GM12864 (cell line): ENCODE results near the gene TOR1A.
A peak's percentile ranks its signal among the peaks of the same experiment; 100 is the strongest.
"Not testable (repeated sequence)": the region's sequence is repeated elsewhere in the genome, so short reads cannot be mapped to it uniquely, and the experiment has no call there.

ENCODE experiments used
- DNase-seq: peaks from one replicate; pipeline ENCODE4 v3.0.0-alpha.2; 2011; ENCODE audit warnings: low read depth
- H3K4me3 ChIP-seq: 2 replicates; pipeline ENCODE4 v1.5.1; 2011; ENCODE audit warnings: mild to moderate bottlenecking, low read depth, low read length, control low read depth
- TF ChIP-seq, protein P1 (sequence below): IDR thresholded peaks from 2 replicates; pipeline ENCODE4 v1.5.1; 2011; ENCODE audit warnings: low read depth, mild to moderate bottlenecking, moderate library complexity, low read length, control low read depth, inconsistent platforms; ENCODE audit errors: missing control alignments

TOR1A gene

GRCh38 chr9:129798973-129799372, 25.0 kb downstream of the TOR1A start:
- TF ChIP-seq, protein P1, sequence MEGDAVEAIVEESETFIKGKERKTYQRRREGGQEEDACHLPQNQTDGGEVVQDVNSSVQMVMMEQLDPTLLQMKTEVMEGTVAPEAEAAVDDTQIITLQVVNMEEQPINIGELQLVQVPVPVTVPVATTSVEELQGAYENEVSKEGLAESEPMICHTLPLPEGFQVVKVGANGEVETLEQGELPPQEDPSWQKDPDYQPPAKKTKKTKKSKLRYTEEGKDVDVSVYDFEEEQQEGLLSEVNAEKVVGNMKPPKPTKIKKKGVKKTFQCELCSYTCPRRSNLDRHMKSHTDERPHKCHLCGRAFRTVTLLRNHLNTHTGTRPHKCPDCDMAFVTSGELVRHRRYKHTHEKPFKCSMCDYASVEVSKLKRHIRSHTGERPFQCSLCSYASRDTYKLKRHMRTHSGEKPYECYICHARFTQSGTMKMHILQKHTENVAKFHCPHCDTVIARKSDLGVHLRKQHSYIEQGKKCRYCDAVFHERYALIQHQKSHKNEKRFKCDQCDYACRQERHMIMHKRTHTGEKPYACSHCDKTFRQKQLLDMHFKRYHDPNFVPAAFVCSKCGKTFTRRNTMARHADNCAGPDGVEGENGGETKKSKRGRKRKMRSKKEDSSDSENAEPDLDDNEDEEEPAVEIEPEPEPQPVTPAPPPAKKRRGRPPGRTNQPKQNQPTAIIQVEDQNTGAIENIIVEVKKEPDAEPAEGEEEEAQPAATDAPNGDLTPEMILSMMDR, result no peak
- DNase-seq, result no peak
- no peak overlapping the region for H3K4me3 ChIP-seq

GRCh38 chr9:129796029-129796428, 27.9 kb downstream of the TOR1A start:
- DNase-seq, H3K4me3 ChIP-seq: not testable (repeated sequence)

- no peak overlapping the region for H3K4me3 ChIP-seq
- DNase-seq, result no peak
- TF ChIP-seq, protein P1, result no peak
These were observed 29.4 kb downstream of the TOR1A start for GRCh38 chr9:129794549-129794948.

DNA sequence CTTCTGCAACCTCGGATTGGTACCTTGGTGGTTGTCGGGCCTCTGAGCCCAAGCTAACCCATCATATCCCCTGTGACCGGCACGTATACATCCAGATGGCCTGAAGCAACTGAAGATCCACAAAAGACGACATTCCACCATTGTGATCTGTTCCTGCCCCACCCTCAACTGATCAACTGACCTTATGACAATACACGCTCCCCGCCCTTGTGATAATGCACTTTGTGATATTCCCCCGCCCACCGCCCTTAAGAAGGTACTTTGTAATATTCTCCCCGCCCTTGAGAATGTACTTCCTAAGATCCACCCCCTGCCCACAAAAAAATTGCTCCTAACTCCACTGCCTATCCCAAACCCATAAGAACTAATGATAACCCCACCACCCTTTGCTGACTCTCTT, 37.5 kb downstream of the TOR1A start:
- no peak for DNase-seq
- H3K4me3 ChIP-seq, result no peak overlapping the region
- TF ChIP-seq, protein P1, result no peak

- no peak overlapping the region for H3K4me3 ChIP-seq
- TF ChIP-seq, protein P1, result no peak
- DNase-seq, result no peak
These were observed 38.1 kb downstream of the TOR1A start for GRCh38 chr9:129785866-129786265.

DNA sequence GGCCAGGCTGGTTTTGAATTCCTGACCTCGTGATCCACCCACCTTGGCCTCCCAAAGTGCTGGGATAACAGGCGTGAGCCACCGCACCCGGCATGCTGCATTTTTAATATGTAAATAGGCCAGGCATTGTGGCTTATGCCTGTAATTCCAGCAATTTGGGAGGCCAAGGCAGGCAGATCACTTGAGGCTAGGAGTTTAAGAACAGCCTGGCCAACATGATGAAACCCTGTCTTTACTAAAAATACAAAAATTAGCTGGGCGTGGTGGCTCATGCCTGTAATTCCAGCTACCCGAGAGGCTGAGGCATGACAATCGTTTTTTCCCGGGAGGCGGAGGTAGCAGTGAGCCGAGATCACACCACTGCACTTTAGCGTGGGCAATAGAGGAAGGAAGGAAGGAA, 39.0 kb downstream of the TOR1A start:
- DNase-seq, H3K4me3 ChIP-seq: not testable (repeated sequence)

DNA sequence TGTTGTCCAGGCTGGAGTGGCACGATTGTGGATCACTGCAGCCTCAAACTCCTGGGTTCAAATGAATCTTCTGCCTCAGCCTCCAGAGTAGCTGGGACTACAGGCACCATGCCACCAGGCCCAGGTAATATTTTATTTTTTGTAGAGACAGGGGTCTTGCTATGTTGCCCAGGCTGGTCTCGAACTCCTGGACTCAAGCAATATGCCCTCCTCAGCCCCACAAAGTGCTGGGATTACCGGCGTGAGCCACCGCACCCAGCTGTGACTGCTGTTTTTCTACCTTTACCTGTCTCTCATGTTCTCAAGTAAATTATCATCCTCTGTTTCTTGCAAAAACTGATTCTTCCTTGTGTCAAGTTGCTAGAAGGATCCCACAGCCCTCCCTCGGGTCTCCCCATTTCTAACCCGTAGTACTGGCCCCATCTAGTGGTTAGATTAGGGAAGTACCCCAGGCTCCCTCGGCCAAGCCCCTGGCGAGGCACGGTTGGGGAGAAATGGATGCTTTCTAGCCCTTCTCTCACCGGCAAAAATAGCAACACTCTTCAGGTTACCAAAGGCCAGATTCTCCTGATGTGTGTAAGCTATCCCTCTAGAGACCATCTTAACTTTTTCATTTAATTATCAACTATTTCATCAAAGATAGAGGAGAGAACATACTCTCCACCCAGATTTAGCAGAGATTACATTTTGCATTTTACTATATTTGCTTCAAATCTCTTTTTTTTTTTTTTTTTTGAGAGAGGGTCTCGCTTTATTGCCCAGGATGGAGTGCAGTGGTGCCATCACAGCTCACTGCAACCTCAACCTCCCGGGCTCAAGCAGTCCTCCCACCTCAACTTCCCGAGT, 40.2 kb downstream of the TOR1A start:
- TF ChIP-seq, protein P1, result peak; percentile 89
- H3K4me3 ChIP-seq, result no peak overlapping the region
- DNase-seq, result peak; percentile 26

DNA sequence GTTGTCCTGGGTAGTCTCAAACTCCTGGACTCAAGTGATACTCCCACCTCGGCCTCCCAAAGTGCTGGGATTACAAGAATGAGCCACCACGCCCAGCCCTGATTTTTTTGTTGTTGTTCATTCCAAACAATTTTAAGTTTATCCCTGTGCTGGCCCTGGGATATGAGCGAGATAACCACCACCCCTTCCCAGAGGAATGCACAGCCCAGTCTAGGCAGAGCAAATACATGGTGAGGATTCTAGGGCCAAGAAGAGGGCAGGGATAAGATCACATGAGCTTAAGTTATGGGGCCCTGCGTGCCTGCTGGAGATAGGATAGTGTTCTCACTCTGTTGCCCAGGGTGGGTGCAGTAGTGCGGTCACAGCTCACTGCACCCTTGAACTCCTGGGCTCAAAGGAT, 42.0 kb downstream of the TOR1A start:
- TF ChIP-seq, protein P1, result no peak
- DNase-seq, result no peak
- H3K4me3 ChIP-seq, result no peak overlapping the region
